NOMO-1 treated with DMSO at 0.1 percent for 48 hours (cell line): ENCODE measurements around the gene SHE.
"Not testable (repeated sequence)": the region's sequence is repeated elsewhere in the genome, so short reads cannot be mapped to it uniquely, and the experiment has no call there.

Source experiments
- DNase-seq: peaks from one replicate; lab custom pipeline; 2025; ENCODE audit not compliant: unreplicated experiment; lab: John Stamatoyannopoulos, UW

SHE gene

DNA sequence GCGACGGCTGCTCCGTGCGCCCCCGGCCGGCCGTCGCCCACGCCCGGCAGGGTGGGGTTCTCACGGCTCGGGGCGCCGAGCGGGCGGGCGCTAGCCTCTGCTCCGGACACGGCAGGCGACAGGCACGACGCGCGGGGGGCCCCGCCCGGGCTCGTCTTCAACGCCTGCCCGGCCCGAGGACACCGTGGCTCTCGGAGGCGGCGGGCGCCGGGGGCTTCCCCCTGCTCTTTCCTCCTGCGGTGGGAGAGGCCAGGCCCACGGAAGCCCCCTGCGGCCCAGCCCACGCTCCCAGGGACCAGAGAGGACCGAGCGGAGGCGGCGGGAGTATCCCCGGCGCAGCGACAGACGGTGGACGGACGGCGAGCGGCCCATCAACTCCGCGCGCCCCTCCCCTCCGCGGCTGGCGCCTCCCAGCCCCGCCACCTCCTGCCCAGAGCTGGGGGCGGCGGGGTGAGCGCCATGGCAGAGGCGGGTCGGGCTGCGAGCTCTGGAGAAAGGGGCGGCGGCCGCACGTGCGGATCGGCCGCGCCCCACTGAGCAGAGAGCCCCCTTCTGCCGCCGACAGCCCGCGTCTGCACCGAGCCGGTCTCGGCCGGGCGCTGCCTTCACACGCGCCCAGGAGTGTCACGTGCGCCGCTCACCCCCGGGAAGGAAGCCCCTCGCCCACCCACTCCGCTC lies at the start of gene SHE, which contains the start of gene TDRD10:
Gene SHE (minus strand): TSS at position 347 of the 678 bp plus-strand sequence. CDS start 386 bp downstream, outside the sequence.
Gene TDRD10 (plus strand): TSS at position 154 of the 678 bp plus-strand sequence. CDS start 4,685 bp downstream, outside the sequence.
- DNase-seq = no peak

GRCh38 chr1:154551474-154551873 lies 49.3 kb upstream of the SHE start:
- DNase-seq = no peak

DNA sequence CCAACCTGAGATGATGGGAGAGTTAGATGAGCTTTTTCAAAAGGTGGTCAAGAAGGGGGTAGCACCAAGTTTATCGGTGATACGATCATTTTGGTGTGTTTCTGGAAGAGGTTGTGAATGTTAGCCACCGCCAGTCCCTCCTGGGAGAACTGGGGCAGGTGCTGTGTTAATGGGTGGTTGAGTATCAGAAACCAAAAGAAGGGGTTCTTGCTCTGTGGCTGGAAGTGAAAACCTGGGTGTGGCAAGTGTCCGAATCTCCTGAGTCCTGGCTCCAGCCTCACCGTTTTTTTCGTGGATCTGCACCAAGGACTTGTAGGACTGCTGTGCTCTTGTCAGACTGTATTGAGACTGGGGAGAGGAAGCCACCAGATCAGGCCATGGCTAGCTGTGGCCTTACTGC lies 48.4 kb upstream of the SHE start:
- DNase-seq = no peak

DNA sequence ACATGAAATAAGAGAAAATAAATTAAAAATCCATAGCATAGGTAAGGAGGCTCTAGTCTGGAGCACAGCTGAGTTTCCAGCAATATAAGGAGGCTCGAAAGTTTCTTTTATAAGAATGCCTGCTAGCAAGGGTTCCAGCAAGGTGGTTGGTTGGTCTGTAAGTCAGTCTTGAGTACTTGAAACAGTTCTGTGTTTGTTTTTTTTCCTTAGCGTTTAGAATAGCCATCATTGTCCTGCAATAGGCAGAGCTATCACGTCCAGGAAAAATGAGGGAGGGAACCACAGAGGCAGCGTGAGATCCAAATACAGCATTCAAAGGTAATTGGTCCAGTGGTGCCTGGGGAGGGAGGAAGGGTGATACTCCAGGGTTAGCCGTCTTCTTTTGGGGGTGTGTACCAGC lies 47.9 kb upstream of the SHE start:
- DNase-seq = no peak

DNA sequence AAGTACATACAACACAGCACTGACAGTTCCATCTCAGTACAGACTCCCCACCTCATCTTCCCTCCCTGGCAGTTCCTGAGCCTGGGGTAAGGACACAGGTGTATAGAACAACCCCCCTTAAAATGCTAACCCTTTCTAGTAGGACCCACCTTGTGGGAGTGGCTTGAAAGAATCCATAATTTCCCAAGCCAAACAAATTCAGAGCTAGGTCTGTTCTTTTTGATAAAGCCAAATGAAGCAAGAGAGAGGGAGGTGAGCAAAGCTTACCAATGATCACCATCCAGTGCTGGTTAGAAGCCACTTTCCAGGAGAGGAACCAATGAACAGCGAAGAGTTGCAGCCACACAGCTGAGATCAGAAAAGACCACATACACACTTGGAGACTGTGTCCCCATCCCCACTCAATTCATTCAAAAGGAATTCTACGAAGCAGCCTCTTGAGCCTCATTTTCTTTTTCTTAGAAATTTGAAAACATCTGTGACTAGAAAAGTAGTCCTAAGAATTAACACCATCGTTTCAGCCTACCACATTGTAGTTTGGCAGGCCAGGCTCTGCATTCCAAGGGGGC lies 47.1 kb upstream of the SHE start:
- DNase-seq = no peak

- no peak for DNase-seq
Measured at GRCh38 chr1:154548028-154548427, 45.8 kb upstream of the SHE start.

- DNase-seq = no peak
Measured at GRCh38 chr1:154547105-154547732, 45.0 kb upstream of the SHE start.

GRCh38 chr1:154546264-154547063 lies 44.3 kb upstream of the SHE start:
- peak; percentile 41 for DNase-seq

- no peak for DNase-seq
Measured at GRCh38 chr1:154541231-154541630, 39.0 kb upstream of the SHE start.

DNA sequence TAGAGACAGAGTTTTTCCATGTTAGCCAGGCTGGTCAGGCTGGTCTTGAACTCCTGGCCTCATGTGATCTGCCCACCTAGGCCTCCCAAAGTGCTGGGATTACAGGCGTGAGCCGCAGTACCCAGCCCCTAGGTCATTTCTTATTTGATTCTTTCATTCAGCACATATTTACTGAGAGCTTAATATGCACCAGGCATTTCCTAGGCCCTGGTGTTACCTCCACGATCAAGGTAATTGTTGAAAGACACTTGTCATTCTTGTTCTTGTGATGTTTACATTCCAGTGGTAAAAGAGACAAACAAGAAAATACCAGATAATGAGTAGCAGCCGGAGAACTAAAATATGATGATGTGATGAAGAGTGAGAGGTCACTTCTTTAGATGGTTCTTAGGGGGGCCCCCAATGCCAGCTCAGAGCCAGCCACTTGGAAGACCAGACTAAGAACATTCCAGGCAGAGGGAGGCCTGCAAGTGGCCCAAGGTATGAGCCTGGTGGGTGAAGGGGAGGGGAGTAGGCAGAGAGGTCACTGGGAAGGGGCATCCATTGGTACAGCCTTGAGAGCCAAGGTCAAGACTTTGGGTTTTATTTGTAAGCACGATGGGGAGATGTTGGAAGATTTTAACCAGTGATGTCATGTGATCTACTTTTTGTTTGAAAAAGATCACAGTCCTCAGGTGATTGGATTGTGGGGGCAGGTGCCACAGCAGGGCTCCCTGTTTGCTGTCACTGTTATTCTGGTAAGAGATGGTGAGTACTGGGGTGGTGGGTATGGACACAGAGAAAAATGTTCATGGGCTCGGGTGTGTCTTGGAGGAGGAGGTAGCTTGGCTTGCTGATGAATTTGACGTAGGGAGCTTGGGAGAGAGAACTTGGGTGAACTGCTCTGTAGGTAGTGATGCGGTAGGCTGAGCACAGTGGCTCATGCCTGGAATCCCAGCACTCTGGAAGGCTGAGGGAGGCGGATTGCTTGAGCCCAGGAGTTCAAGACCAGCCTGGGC lies 37.6 kb upstream of the SHE start:
- no peak for DNase-seq

- DNase-seq = no peak
Measured at GRCh38 chr1:154536570-154536969, 34.4 kb upstream of the SHE start.

GRCh38 chr1:154533952-154534844 lies 32.0 kb upstream of the SHE start:
- no peak for DNase-seq

- not testable (repeated sequence) for DNase-seq
Measured at GRCh38 chr1:154531950-154532349, 29.7 kb upstream of the SHE start.

- DNase-seq = no peak
Measured at GRCh38 chr1:154529308-154529707, 27.1 kb upstream of the SHE start.

DNA sequence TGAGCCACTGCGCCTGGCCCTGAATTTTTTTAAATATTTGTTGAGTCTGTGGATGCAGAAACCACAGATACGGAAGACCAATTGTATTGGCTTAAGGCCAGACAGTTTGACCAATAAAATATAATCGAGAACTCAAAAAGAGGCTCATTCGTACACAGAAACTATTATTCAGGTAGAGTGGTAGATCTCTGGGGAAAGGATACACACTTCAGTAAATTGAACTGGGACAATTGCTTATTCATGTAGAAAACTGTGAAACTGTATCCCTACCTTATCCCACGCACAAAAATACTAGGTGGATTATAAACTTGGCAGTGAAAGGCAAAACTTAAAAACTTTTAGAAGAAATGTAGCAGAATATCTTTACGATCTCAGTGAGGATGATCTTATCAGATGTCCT lies 25.0 kb upstream of the SHE start:
- no peak for DNase-seq

GRCh38 chr1:154524881-154525280 lies 22.7 kb upstream of the SHE start:
- DNase-seq = no peak

DNA sequence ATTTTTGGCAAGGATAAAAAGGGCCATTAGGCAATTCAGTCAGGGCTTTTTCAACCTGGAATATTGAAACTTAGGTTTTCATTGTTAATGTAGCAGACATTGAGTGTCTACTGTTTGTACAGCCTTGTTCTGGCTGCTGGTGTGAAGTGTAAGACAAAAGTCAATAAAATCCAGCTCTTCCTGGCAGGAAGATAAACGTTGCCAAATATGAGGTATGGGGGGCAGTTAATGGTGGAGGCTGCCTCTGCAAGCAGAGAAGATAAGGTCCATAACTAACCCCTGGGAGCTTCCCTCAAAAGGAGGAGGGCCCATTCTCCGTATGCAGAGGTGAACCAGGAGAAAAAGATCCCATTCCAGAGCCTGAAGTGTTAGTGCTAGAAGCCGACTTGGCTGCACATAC lies 19.5 kb upstream of the SHE start:
- no peak for DNase-seq

DNA sequence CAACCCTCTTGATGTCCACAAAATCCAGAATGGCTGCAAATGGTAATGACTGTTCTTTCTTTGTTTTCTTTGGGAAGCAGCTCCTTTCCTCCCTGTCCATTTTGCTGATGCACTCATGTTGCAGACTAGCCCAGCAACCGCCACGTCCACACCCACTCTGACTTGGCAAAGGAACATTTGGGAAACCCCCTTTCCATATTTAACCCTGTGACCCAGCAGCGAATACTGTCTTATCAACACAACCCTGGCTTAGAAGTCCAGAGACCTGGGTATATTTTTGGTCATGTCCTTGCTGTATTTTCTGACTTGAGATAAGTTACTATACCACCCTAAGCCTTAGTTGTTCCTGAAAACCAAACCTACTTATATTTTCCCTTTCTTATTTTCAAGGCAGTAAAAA lies 18.1 kb upstream of the SHE start:
- no peak for DNase-seq

DNA sequence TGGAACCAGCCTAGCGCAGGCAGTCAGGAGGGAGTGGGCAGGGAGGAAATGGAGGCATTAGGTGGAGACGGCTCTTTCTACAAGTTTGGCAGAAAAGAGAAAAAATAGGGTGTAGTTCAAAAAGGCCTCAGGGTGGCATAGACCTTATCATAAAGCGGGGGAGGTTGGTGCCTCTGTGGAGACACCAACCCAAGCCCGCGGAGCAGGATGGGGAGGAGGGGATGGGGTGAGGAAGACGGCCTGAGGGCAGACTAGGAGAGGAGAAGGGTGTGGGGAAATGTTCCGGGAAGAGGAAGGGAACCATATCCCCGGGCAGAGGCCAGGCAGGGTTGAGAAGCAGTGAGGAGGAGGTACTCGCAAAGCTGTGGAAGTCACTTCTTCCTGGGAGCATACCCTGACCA lies 17.4 kb upstream of the SHE start:
- DNase-seq = no peak
